ENCODE results near the gene DGCR6.
"Not testable (repeated sequence)": the region's sequence is repeated elsewhere in the genome, so short reads cannot be mapped to it uniquely, and the experiment has no call there.

Gene DGCR6

GRCh38 chr22:18905540-18906409 lies at the start of gene DGCR6:
TSS of gene DGCR6 (plus strand) at chr22:18906320. CDS start at chr22:18906375, 55 bp downstream.
- no peak for DNase-seq

GRCh38 chr22:18859314-18859713 lies 46.8 kb upstream of the DGCR6 start:
- DNase-seq, result not testable (repeated sequence)

GRCh38 chr22:18881260-18881659 lies 24.9 kb upstream of the DGCR6 start:
- DNase-seq, result not testable (repeated sequence)

- DNase-seq, result not testable (repeated sequence)
Measured at GRCh38 chr22:18884465-18884864, 21.7 kb upstream of the DGCR6 start.

- no peak for DNase-seq
Measured at GRCh38 chr22:18888115-18888514, 18.0 kb upstream of the DGCR6 start.

- DNase-seq, result not testable (repeated sequence)
Measured at GRCh38 chr22:18890510-18891192, 15.5 kb upstream of the DGCR6 start.

GRCh38 chr22:18893775-18894174 lies 12.3 kb upstream of the DGCR6 start:
- not testable (repeated sequence) for DNase-seq

- DNase-seq, result not testable (repeated sequence)
Measured at GRCh38 chr22:18896037-18896657, 10.0 kb upstream of the DGCR6 start.

GRCh38 chr22:18906410-18906745 lies 258 bp downstream of the DGCR6 start:
- not testable (repeated sequence) for DNase-seq

GRCh38 chr22:18906896-18907295 lies 776 bp downstream of the DGCR6 start:
- no peak for DNase-seq

- no peak for DNase-seq
Measured at GRCh38 chr22:18909556-18909955, 3.4 kb downstream of the DGCR6 start.

GRCh38 chr22:18911535-18911934 lies 5.4 kb downstream of the DGCR6 start:
- not testable (repeated sequence) for DNase-seq

GRCh38 chr22:18912264-18912946 lies 6.3 kb downstream of the DGCR6 start:
- not testable (repeated sequence) for DNase-seq

- not testable (repeated sequence) for DNase-seq
Measured at GRCh38 chr22:18914558-18914957, 8.4 kb downstream of the DGCR6 start.

GRCh38 chr22:18915550-18915949 lies 9.4 kb downstream of the DGCR6 start:
- DNase-seq, result not testable (repeated sequence)

- not testable (repeated sequence) for DNase-seq
Measured at GRCh38 chr22:18917818-18918217, 11.7 kb downstream of the DGCR6 start.

GRCh38 chr22:18920257-18920902 lies 14.3 kb downstream of the DGCR6 start:
- not testable (repeated sequence) for DNase-seq

GRCh38 chr22:18925368-18926064 lies 19.4 kb downstream of the DGCR6 start:
- no peak for DNase-seq

GRCh38 chr22:18927020-18927419 lies 20.9 kb downstream of the DGCR6 start:
- no peak for DNase-seq

- DNase-seq, result no peak
Measured at GRCh38 chr22:18927573-18927972, 21.5 kb downstream of the DGCR6 start.

- no peak for DNase-seq
Measured at GRCh38 chr22:18929459-18929858, 23.3 kb downstream of the DGCR6 start.
